Measurements from ENCODE around the gene SCTR.
A peak's percentile ranks its signal among the peaks of the same experiment; 100 is the strongest.

- TF ChIP-seq, protein P1, sequence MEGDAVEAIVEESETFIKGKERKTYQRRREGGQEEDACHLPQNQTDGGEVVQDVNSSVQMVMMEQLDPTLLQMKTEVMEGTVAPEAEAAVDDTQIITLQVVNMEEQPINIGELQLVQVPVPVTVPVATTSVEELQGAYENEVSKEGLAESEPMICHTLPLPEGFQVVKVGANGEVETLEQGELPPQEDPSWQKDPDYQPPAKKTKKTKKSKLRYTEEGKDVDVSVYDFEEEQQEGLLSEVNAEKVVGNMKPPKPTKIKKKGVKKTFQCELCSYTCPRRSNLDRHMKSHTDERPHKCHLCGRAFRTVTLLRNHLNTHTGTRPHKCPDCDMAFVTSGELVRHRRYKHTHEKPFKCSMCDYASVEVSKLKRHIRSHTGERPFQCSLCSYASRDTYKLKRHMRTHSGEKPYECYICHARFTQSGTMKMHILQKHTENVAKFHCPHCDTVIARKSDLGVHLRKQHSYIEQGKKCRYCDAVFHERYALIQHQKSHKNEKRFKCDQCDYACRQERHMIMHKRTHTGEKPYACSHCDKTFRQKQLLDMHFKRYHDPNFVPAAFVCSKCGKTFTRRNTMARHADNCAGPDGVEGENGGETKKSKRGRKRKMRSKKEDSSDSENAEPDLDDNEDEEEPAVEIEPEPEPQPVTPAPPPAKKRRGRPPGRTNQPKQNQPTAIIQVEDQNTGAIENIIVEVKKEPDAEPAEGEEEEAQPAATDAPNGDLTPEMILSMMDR (IDR thresholded peaks at IDR 0.05): peak; percentile 78; the same call in 1 of the 2 replicates
- TF ChIP-seq ATF3 (CRISPR knock-in tag; conservative IDR thresholded peaks at IDR 0.05) (no peak), TEAD4 (CRISPR knock-in tag; IDR thresholded peaks at IDR 0.05) (no peak), ETV6 (CRISPR knock-in tag; IDR thresholded peaks at IDR 0.05) (no peak), ATF1 (CRISPR knock-in tag; IDR thresholded peaks at IDR 0.05) (no peak)
Measured at GRCh38 chr2:119517433-119517832, 6.8 kb downstream of the SCTR start.
